DMS53 (cell line): ENCODE data around the gene NOTUM.

Experiments
- DNase-seq: peaks from one replicate; lab custom pipeline; 2025; lab: John Stamatoyannopoulos, UW

Gene NOTUM

GRCh38 chr17:81935709-81936084 is 25.3 kb downstream of the NOTUM start:
- no peak for DNase-seq

DNA sequence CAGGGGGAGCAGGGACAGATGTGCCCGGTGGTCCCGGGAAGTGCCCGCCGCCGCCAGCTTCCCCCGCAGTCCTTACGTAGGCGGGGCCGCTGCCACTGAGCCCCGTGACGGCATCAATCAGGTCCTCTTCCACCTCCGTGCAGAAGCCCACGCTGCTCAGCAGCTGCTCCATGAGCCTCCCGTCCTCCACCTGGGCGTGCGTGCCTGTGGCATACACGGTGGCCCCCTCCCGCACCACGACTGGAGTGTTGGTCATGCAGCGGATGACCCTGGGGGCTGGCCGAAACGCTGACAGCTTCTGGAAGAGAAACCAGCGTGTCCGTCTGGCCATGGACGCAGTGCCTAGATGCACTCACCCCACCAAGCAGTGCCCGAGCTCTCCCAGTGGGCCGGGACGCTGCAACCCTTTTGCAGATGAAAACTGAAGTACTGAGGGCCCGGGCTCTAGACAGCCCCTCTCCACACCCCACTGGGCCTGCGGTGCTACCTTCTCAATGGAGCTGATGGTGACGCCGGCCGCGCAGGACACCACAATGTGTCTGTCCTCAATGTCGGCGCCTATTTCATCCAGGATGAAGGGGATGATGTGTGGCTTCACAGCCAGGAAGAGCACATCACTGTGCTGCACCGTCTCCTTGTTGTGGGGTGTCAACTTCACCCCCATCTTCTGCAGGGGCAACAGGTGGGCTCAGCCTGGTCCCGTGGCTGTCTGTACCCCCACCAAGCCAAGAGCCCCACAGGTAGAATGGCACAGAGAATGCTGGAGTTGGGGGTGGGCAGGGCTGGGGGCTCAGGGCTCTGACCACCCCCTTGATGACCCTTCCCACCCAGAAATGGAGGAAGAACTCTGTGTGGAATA is 25.9 kb downstream of the NOTUM start:
- no peak for DNase-seq

DNA sequence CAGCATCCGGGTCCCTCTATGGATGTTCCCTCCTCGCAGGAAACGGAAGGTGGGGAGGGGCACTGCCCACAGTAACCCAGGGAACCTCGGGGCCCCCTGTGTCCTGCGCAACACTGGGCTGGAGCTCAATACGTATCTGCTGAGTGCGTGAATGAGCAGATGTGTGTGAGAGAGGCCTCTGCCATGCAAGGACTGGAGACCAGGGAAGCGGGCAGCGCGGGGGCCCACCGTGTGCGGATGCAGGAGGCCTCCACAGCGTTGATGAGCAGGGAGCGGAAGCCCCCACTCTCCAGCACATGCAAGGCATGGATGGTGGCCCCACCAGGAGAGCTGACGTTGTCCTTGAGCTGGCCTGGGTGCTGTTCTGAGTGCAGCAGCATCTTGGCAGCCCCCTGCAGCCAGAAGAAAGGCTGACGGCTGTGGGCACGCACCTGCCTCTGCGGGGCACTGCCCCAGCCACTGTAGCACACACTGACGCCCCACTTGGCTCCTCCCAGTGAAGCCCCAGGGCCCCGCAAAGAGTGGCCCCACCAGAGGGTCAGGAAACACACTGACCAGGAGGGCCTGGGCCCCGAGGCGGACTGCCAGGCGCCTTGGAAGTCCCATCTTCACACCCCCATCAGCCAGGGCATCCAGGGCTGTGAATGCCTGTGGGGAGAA is 26.8 kb downstream of the NOTUM start:
- DNase-seq = no peak

GRCh38 chr17:81933178-81933699 is 27.7 kb downstream of the NOTUM start:
- DNase-seq = no peak

DNA sequence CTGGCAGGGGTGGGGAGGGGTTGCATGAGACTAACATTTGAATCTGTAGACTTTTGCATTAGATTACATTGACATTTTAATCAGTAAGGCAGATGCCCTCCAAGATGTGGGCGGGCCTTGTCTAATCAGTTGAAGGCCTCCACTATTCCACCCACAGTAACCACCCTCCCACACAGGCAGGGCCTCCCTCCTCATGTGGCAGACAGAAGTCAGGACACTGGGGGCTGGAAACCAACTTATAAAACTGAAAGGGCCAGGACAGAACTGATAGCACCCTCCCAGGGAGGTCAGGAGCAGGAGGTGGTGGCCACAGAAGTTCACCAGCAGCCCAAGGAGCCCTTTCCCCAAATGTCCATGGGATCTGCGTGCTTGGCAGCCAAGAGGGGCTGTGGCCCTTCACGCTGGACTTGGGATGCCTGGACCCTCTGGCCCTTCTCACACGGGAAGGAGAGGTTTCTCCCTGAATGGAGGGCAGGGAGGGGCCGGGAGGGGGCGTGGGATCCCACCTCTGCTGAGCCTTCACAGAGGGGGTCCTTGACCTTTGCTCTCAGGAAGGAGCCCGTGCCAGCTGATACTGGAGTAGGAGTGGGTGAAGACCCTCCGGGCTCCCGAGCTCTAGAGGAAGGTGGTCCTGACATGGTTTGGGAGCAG is 28.5 kb downstream of the NOTUM start:
- DNase-seq = peak; percentile 49

DNA sequence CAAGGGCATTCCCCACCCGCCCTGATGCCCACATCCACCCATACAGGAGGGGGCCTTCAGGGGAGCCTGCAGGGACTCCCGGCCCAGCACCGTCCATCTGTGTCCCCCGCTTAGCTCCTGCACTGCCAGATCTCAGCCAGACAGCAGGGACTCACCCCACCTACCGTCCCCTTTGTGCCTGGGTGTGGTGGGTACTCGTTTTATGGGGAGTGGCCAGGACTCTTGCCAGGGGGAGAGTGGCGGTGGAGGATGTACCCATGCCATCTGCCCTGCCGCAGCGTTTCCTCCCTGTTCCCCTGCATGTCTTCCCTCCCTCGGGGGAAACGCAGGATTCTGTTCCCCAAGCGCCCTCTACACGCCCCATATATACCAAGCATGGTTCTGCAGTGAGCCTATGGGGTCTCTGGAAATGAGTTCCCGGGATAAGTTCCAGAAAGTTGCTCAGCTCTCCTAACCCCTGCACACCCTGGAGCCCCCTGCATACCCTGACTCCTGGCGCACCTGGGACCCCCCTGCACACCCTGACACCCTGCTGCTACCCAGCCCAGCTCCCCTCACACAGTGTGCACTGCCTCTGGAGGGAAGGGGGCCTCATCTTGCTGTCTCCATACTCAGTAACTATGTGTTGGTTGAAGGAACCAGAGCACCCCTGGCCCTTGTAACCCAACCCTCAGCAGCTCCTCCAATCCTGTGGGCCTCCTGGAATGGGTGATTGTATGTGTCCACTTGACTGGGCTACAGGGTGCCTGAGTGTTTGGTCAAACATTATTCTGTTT is 29.2 kb downstream of the NOTUM start:
- no peak for DNase-seq

DNA sequence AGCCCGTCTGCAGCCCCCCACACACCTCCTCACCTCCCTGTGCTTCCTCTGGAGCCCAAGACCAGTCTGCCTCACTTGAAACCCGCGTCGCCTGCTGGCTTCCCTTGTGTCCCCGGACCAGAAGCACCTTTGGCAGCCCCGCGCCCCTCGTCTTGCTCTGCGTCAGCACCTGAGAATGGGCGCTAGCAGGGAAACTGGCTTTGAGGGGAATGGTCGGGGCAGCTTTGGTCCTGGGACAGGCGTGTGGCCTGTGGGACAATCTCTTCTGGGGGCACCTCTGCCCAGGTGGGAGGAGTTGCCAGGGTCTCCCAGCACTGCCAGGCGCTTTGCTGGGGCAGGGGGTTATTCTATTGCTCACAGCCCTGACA is 29.8 kb downstream of the NOTUM start:
- no peak for DNase-seq

GRCh38 chr17:81930142-81931125 is 30.6 kb downstream of the NOTUM start:
- DNase-seq = no peak

DNA sequence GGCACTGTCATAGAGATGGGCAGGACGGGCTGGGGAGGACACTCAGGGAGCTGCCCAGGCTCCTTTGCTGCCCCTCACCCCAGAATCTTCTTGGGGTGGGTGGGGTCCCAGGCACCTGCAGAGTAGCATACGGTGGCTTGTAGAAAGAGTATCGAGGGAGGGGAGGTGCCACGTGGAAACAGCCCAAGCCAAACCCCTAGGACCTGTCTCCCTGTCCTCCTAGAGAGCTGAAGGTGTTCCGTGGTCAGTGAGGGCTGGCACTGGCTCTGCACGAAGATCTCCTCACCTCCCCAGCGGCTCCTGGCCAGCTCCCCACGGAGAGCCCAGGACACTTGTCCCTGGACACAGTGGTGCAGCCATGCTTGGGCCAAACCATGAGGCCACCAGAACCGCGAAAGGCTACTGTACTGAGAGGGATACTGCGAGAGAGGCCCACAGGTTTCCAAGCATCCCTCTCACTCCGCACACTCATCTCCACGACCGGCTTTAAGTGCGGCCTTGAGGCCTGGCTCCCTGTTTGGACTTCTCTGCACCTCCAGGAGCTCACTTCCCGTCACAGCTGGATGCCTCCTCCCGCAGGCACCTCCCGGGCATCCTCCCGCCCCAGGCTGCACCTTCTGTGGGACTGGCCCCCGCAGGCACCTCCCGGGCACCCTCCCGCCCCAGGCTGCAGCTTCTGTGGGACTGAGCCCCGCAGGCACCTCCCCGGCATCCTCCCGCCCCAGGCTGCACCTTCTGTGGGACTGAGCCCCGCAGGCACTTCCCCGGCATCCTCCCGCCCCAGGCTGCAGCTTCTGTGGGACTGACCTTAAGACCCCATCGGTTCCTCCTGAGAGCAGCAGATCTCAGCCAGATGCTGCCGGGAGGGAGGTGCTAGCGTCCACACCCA is 31.5 kb downstream of the NOTUM start:
- DNase-seq = no peak

DNA sequence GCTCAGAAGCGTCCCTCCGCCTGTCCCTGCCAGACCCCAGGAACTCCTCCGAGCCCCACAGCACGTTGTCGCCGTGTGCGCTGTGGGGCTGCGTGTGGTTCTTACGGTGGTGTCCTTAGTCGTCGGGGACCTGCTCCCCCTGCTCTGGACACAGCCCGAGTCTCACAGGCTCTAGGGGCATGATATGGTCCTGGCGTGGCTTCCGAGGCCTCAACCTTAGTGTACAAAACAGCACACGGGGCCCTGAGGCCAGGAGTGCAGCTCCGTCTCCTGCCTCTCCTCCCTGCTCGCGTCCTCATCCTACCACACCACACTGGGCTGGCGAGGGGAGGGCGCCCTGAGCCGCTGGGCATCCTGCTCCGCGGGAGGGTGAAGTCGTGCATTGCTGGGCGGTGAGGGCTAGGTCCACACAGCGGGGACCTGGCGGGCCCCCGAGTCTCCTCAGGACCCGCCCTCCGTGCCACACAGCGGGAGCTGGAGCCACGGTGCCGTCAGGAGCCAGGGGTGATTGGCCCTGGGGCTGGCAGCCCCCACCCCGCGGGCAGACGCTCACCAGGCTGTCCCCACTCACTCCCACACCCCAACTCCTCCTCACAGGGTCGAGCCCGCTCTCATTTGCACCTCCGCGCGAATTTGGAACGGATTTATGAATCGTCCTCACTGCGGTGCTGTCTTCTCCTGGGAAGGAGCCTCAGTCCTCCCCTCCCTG is 32.3 kb downstream of the NOTUM start:
- peak; percentile 70 for DNase-seq

DNA sequence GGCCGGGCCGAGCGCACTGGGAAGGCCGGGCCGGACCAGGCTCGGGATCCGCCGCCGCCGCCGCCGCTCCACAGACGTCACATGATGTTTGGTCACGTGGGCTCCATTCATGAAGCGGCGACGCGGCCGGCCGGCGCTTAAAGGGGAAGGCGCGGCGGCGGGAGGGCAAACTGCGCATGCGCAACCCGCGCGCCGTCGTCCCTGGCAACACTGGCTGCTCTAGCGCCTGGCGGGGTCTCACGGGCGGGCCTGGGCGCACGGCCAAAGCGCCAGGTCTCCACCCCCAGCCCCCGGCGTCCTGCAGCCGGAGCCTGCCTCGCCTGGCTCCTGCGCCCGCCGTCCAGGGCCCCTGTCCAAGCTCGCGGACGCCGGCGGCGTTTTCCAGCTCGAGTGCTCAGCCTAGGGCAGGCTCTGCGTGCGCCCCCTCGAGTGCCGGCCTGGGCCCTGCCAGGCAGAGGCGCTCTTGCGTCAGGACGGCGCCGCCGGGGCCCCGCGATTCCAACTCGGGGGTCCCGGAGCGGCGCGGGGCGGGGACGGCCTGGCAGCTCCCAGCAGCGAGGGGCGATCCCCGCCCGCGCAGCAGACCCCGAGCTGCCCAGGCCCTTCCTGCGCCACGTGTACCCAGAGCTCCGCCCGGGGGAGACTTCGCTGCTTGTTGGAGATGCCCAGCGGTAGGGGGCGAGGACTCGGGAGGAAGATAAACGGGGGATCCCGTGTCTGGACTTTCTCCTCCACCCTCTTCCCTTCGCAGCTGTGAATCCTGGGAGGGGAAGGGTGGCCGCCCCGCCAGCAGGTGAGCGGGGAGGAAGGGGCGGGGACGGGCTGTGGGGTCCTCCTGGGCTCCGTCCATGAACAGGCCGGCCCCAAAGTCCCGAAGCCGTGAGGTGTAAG is 33.1 kb downstream of the NOTUM start, which contains the start of gene MAFG:
Gene MAFG (minus strand): TSS at position 83 of the 891 bp plus-strand sequence. CDS start 4,550 bp downstream, outside the sequence.
- peak; percentile 97 for DNase-seq

- peak; percentile 64 for DNase-seq
These were observed 33.8 kb downstream of the NOTUM start for GRCh38 chr17:81927152-81927652.

- DNase-seq = peak; percentile 93
These were observed 34.4 kb downstream of the NOTUM start for GRCh38 chr17:81926451-81927151.

DNA sequence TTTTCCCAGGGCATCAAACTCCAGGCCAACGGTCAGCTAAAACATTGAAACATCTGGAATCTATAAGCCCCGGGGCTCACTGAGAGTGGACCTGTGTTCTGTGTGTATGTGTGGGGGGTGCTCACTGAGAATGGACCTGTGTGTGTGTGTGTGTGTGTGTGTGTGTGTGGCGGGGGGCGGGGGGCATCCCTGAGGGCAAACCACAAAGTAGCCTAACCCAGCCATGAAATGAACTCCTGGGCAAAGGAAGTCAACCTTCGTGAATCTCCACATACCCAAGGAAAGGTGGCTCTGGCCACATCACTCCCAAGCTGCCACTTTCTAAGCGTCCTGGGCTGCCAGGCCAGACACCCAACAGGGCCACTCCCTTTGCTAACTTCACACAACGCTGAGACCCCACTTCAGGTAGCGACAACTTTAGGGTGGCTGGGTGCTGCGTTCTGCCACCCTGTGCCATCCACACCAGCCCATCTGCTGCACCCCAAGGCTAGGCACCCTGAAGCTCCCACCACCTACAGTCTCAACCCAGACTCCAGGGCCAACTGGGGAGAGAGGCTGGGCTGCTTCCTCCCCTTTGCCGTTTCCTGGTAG is 35.0 kb downstream of the NOTUM start:
- no peak for DNase-seq

- no peak for DNase-seq
These were observed 36.1 kb downstream of the NOTUM start for GRCh38 chr17:81924557-81925532.
